ENCODE measurements around the gene VAMP3. TPM values are rescaled to one million over a fixed set of nuclear protein-coding genes. Genes with fewer than 3 reads are reported as not detected.
A peak's percentile ranks its signal among the peaks of the same experiment; 100 is the strongest.

VAMP3 gene
- total and polyA plus RNA-seq, 2 donors, result 92.4 to 104 TPM

- no peak overlapping the region for H3K4me3 ChIP-seq (ENCODE audit: low read depth, low read length)
- no peak overlapping the region for H3K27ac ChIP-seq (ENCODE audit: low read depth)
- H3K36me3 ChIP-seq (ENCODE audit: insufficient read depth), result peaks cover 4% of the 10 kb centered on the region
- no peaks in the 10 kb centered on the region for H3K4me1 ChIP-seq (ENCODE audit: insufficient read depth)
- no peak for DNase-seq (ENCODE audit: extremely low spot score)
- WGBS, result 95% methylated on average over 13 of the region's 13 CpGs
Observed at GRCh38 chr1:7809742-7810141, 38.6 kb downstream of the VAMP3 start.

DNA sequence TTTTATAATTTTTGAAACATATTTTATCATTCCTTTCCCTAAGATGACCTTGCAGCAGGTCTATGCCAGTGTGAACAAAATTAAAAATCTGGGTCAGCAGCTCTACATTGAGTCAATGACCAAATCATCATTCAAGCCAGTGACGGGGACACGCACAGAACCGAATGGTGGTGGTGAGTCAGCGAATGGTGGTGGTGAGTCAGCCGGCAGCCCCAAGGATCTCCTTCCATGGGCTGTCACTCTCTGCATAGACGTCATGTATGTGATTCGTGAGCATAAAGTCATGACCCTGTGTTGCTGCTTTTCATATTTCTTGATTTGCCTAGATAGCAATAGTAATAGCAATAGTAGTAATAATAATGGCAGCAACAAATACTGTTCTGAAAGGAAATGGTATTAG is 39.3 kb downstream of the VAMP3 start:
- WGBS, result 87% methylated on average over 7 of the region's 7 CpGs
- Histone ChIP-seq H3K36me3 (ENCODE audit: insufficient read depth) (peaks cover 4% of the 10 kb centered on the region), H3K27ac (ENCODE audit: low read depth) (no peak overlapping the region), H3K4me1 (ENCODE audit: insufficient read depth) (no peaks in the 10 kb centered on the region), H3K4me3 (ENCODE audit: low read depth, low read length) (no peak overlapping the region)
- DNase-seq (ENCODE audit: extremely low spot score), result no peak

GRCh38 chr1:7811476-7811875 is 40.4 kb downstream of the VAMP3 start:
- Histone ChIP-seq H3K36me3 (ENCODE audit: insufficient read depth) (peaks cover 3% of the 10 kb centered on the region), H3K4me1 (ENCODE audit: insufficient read depth) (no peaks in the 10 kb centered on the region), H3K27ac (ENCODE audit: low read depth) (no peak overlapping the region), H3K4me3 (ENCODE audit: low read depth, low read length) (no peak overlapping the region)
- whole genome bisulfite sequencing, result 93% methylated on average over 6 of the region's 6 CpGs
- no peak for DNase-seq (ENCODE audit: extremely low spot score)

- peaks cover 3% of the 10 kb centered on the region for H3K36me3 ChIP-seq (ENCODE audit: insufficient read depth)
- H3K4me1 ChIP-seq (ENCODE audit: insufficient read depth), result no peaks in the 10 kb centered on the region
- H3K27ac ChIP-seq (ENCODE audit: low read depth), result no peak overlapping the region
- WGBS, result 91% methylated on average over 3 of the region's 3 CpGs
- DNase-seq (ENCODE audit: extremely low spot score), result no peak
- H3K4me3 ChIP-seq (ENCODE audit: low read depth, low read length), result no peak overlapping the region
Observed at GRCh38 chr1:7813677-7814373, 42.7 kb downstream of the VAMP3 start.

DNA sequence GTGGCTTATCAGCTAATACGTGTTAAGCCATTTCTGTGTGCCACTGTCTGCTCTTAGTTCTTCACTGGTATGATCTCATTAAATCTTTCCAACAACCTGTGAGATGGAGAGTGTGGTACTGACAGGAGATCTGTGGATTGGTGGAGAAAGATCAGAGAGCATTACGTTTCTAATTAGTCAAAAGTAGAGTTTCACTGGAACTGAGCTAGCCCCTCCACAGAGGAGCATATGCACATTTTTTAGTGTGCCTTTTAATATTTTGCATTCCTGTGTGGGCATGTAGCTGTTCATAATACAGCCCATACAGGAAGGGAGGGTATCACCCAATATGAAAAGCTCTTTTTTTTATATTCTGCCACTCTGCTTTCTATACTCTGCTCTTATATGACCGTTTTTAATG is 50.2 kb downstream of the VAMP3 start:
- DNase-seq (ENCODE audit: extremely low spot score), result no peak
- WGBS, result 88% methylated on average over 3 of the region's 3 CpGs
- H3K4me1 ChIP-seq (ENCODE audit: insufficient read depth), result no peaks in the 10 kb centered on the region
- no peak overlapping the region for H3K27ac ChIP-seq (ENCODE audit: low read depth)
- no peak overlapping the region for H3K4me3 ChIP-seq (ENCODE audit: low read depth, low read length)
- no peaks in the 10 kb centered on the region for H3K36me3 ChIP-seq (ENCODE audit: insufficient read depth)

DNA sequence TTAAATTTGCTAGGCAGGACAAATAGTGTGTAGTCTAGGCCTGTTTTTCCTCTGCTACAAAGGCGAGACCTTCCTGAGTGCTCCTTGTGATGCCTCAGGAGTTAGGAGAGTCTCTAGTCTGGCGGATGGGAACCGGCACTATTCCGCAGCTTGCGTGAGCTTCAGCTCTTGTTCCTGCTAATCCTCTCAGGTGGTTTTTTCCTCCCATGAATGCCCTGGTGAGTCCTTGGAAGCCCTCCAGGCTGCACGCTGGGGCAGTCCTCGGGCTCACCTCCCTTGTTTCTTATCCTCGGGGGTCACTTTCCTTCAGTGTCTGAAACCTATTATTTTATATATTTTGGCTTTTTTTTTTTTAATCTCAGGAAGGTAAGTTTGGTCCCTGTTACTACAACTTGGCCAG is 53.6 kb downstream of the VAMP3 start:
- H3K27ac ChIP-seq (ENCODE audit: low read depth), result no peak overlapping the region
- H3K36me3 ChIP-seq (ENCODE audit: insufficient read depth), result peaks cover 3% of the 10 kb centered on the region
- DNase-seq (ENCODE audit: extremely low spot score), result no peak
- no peaks in the 10 kb centered on the region for H3K4me1 ChIP-seq (ENCODE audit: insufficient read depth)
- WGBS, result 94% methylated on average over 8 of the region's 8 CpGs
- H3K4me3 ChIP-seq (ENCODE audit: low read depth, low read length), result no peak overlapping the region

DNA sequence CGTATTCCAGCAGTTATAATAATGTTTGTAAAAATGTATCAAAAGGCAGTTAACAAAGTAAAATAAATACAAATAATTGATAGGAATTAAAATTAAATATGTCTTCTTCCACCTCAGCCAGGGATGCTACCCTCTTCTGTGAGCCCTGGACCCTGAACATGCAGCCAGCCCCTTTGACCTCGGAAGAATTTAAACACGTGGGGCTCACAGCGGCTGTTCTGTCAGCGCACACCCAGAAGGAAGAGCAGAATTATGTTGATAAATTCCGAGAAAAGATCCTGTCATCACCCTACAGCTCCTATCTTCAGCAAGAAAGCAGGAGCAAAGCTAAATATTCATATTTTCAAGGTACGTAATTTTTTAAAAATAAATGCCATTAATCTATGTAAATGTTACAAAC is 55.3 kb downstream of the VAMP3 start:
- Histone ChIP-seq H3K4me1 (ENCODE audit: insufficient read depth) (no peaks in the 10 kb centered on the region), H3K36me3 (ENCODE audit: insufficient read depth) (peaks cover 8% of the 10 kb centered on the region), H3K4me3 (ENCODE audit: low read depth, low read length) (no peak overlapping the region), H3K27ac (ENCODE audit: low read depth) (no peak overlapping the region)
- DNase-seq (ENCODE audit: extremely low spot score), result no peak
- WGBS, result 74% methylated on average over 7 of the region's 7 CpGs

GRCh38 chr1:7827126-7827955 is 56.2 kb downstream of the VAMP3 start:
- 78% methylated on average over 39 of the region's 39 CpGs for WGBS
- H3K27ac ChIP-seq (ENCODE audit: low read depth), result no peak overlapping the region

More at GRCh38 chr1:7827126-7827955, 56.2 kb downstream of the VAMP3 start:
- H3K4me3 ChIP-seq (ENCODE audit: low read depth, low read length), result peak overlapping the region; percentile 7
- DNase-seq (ENCODE audit: extremely low spot score), result no peak
- peaks cover 8% of the 10 kb centered on the region for H3K36me3 ChIP-seq (ENCODE audit: insufficient read depth)
- H3K4me1 ChIP-seq (ENCODE audit: insufficient read depth), result no peaks in the 10 kb centered on the region

Other genes with a start within 250 kb of the VAMP3 start
- 16.2 TPM for gene PER3, start 13.0 kb downstream of the VAMP3 start, total RNA-seq
- gene PER3, start 13.0 kb downstream of the VAMP3 start, polyA plus RNA-seq, result 19.2 TPM
- gene UTS2, start 81.8 kb downstream of the VAMP3 start, total RNA-seq, result 0.16 TPM
- not detected for gene UTS2, start 81.8 kb downstream of the VAMP3 start, polyA plus RNA-seq
- 0.16 TPM for gene TNFRSF9, start 169.5 kb downstream of the VAMP3 start, total RNA-seq
- gene TNFRSF9, start 169.5 kb downstream of the VAMP3 start, polyA plus RNA-seq, result not detected
- gene PARK7, start 190.4 kb downstream of the VAMP3 start, total RNA-seq, result 132 TPM
- 297 TPM for gene PARK7, start 190.4 kb downstream of the VAMP3 start, polyA plus RNA-seq